K562 (cell line): ENCODE results near the gene NPR2. TPM values are rescaled to one million over a fixed set of nuclear protein-coding genes. Genes with fewer than 3 reads are reported as not detected.

Experiments used
- ATAC-seq: fragments of 200-7000 bp; cut with Tn5 transposase; 3 replicates; pipeline ENCODE4 v1.9.1; 2020; ENCODE audit warnings: moderate library complexity
- BruUV-seq: library from RNA; stranded (reverse); fragments of 400-500 nt; replicated peaks from 2 replicates; lab custom pipeline; 2021; lab: Mats Ljungman, UMichigan
- CTCF ChIA-PET: fragments of 300-600 bp; formaldehyde crosslinking; extraction: SDS; loops from one replicate; lab custom pipeline; 2021; ENCODE audit warnings: low intra/inter-chr PET ratio; lab: Yijun Ruan, JAX
- POLR2A ChIA-PET: fragments of 300-600, 350-650 bp; sonication (Branson Sonifier 250); formaldehyde crosslinking; extraction: SDS; loops from one replicate; lab custom pipeline; 2021; ENCODE audit warnings: antibody characterized with exemption, inconsistent platforms; lab: Yijun Ruan, JAX
- DNase-seq, 4 experiments: peaks; one replicate each; pipeline versions ENCODE4 v3.0.0 to v3.0.0-alpha.2; 2011 to 2018; ENCODE audit warnings: low spot score in 3 of 4, mixed read lengths in 3 of 4; ENCODE audit errors: extremely low read depth in 1 of 4
- FAIRE-seq: peaks from 2 replicates; lab custom pipeline; 2011; peaks lifted over from hg19 to GRCh38; lab: Jason Lieb, UNC
- H2AFZ ChIP-seq: 2 replicates; pipeline ENCODE4 v1.6.0; 2011; ENCODE audit warnings: low read depth, low read length, control low read depth, inconsistent platforms
- H3K27ac ChIP-seq: fragments of 200-600 bp; 3 replicates; pipeline ENCODE4 v1.8.0; 2011; ENCODE audit warnings: low read depth, mild to moderate bottlenecking, control low read depth, inconsistent platforms, low read length, moderate library complexity, mixed read lengths; ENCODE audit errors: extremely low read depth
- H3K27me3 ChIP-seq, 2 experiments: fragments of 300-600 bp in 1 of 2; 2 replicates in 1 of 2; 3 replicates in 1 of 2; pipeline versions ENCODE4 v1.6.0 to v1.8.0; 2011; ENCODE audit warnings: inconsistent platforms in 2 of 2, low read length in 2 of 2, mild to moderate bottlenecking in 1 of 2, mixed read lengths in 1 of 2, moderate library complexity in 1 of 2; ENCODE audit not compliant: control insufficient read depth in 2 of 2, insufficient read depth in 2 of 2
- H3K36me3 ChIP-seq: fragments of 300-600 bp; 3 replicates; pipeline ENCODE4 v1.8.0; 2011; ENCODE audit warnings: mild to moderate bottlenecking, low read length, inconsistent platforms; ENCODE audit not compliant: control insufficient read depth, insufficient read depth
- H3K4me1 ChIP-seq, 2 experiments: fragments of 200-600 bp in 1 of 2; replicated peaks in 1 of 2; 2 replicates in 1 of 2; 3 replicates in 1 of 2; pipeline versions ENCODE4 v1.5.1 to v1.8.0; 2011; ENCODE audit warnings: inconsistent platforms in 2 of 2, low read length in 2 of 2, mild to moderate bottlenecking in 1 of 2, mixed read lengths in 1 of 2, moderate library complexity in 1 of 2; ENCODE audit not compliant: control insufficient read depth in 2 of 2, insufficient read depth in 2 of 2
- H3K4me2 ChIP-seq: 2 replicates; pipeline ENCODE4 v1.6.1; 2011; ENCODE audit warnings: low read length, control low read depth, inconsistent platforms, mixed read lengths; ENCODE audit not compliant: insufficient read depth
- H3K4me3 ChIP-seq: fragments of 200-600 bp; sonication (generic), shearing (Covaris generic); 2 replicates; pipeline ENCODE4 v1.5.1; 2016; ENCODE audit warnings: control low read depth, inconsistent platforms
- H3K79me2 ChIP-seq: fragments of 200-600 bp; 3 replicates; pipeline ENCODE4 v1.8.0; 2011; ENCODE audit warnings: low read length, inconsistent platforms; ENCODE audit not compliant: control insufficient read depth, insufficient read depth
- H3K9ac ChIP-seq, 2 experiments: 2 replicates each; pipeline versions ENCODE4 v1.6.0 to v1.6.1; 2011; ENCODE audit warnings: low read depth in 2 of 2, low read length in 2 of 2, control low read depth in 1 of 2, inconsistent platforms in 1 of 2, mild to moderate bottlenecking in 1 of 2, mixed read lengths in 1 of 2; ENCODE audit not compliant: insufficient read depth in 1 of 2
- H3K9me1 ChIP-seq: one replicate; pipeline ENCODE4 v1.6.0; 2011; ENCODE audit warnings: inconsistent platforms, mild to moderate bottlenecking, low read length, moderate library complexity; ENCODE audit not compliant: control insufficient read depth, insufficient read depth
- H3K9me3 ChIP-seq: replicated peaks from 2 replicates; pipeline ENCODE4 v1.5.1; 2011; ENCODE audit warnings: low read depth, low read length, inconsistent platforms; ENCODE audit not compliant: control insufficient read depth, insufficient read depth
- H4K20me1 ChIP-seq: replicated peaks from 2 replicates; pipeline ENCODE4 v1.6.1; 2011; ENCODE audit warnings: low read length, inconsistent platforms, mixed read lengths; ENCODE audit not compliant: control insufficient read depth, insufficient read depth
- C11orf30 ChIP-seq: fragments of 450-650 bp; IDR thresholded peaks from 2 replicates; pipeline ENCODE4 v1.6.1; 2016; ENCODE audit warnings: low read depth, mild to moderate bottlenecking
- NFE2 ChIP-seq: IDR thresholded peaks from 2 replicates; pipeline ENCODE4 v1.6.1; 2014; ENCODE audit warnings: antibody characterized with exemption, low read depth
- PATZ1 ChIP-seq: fragments of 250-450 bp; sonication (Bioruptor Pico); IDR thresholded peaks from 2 replicates; pipeline ENCODE4 v1.5.0; 2020; ENCODE audit warnings: mild to moderate bottlenecking, borderline replicate concordance
- ZNF217 ChIP-seq: sonication (generic); formaldehyde crosslinking; IDR thresholded peaks from 2 replicates; pipeline ENCODE4 v1.8.0; 2022; ENCODE audit warnings: mild to moderate bottlenecking, missing genetic modification reagents
- ZNF316 ChIP-seq: fragments of 450-650 bp; IDR thresholded peaks from 2 replicates; pipeline ENCODE4 v1.6.1; 2016
- ZNF384 ChIP-seq: IDR thresholded peaks from 2 replicates; pipeline ENCODE4 v1.6.1; 2012; ENCODE audit warnings: low read depth, low read length, improper control_type of control experiment
- WGBS: fragments of 100-300 bp; shearing (Covaris generic); methylation state at CpG from one replicate; pipeline ENCODE4 v1.1.6; 2016; ENCODE audit warnings: low coverage, mixed read lengths; ENCODE audit not compliant: insufficient coverage; ENCODE audit errors: missing lambda C conversion rate; 5-methylcytosine and 5-hydroxymethylcytosine counted together
- in situ Hi-C: fragments of 300-500 bp; cut with MboI; formaldehyde crosslinking; loops from 4 replicates; pipeline ENCODE4 v1.15.0; 2018; ENCODE audit warnings: inconsistent platforms, mixed read lengths
- intact Hi-C: fragments of 100-400 bp; cut with micrococcal nuclease; formaldehyde crosslinking; loops from 2 replicates; pipeline ENCODE4 v1.14.2; 2022
- polyA plus RNA-seq, 8 experiments: library from polyadenylated mRNA; depleted of rRNA in 4 of 8; stranded (reverse) in 5 of 8; unstranded in 3 of 8; fragments of >200 nt; fragmentation: Nextera tagmentation in 2 of 8; fragmentation: Illumina TruSeq in 1 of 8; extraction: Ambion mirVana in 2 of 8; extraction: Trizol in 1 of 8; gene quantifications; 2 replicates each; pipeline versions ENCODE4 v1.2.1 to v1.2.3, GENCODE V29; 2011 to 2014; ENCODE audit warnings: inconsistent platforms in 1 of 8, missing spikeins in 1 of 8
- total RNA-seq, 7 experiments: library from RNA; depleted of rRNA in 6 of 7; stranded (reverse); fragments of >200 nt in 6 of 7; fragmentation: Illumina TruSeq in 2 of 7; extraction: Trizol in 2 of 7; gene quantifications; 2 replicates each; pipeline versions ENCODE4 v1.2.1 to v1.2.3, GENCODE V29; 2011 to 2021; ENCODE audit warnings: low replicate concordance in 1 of 7

Gene NPR2
- total and polyA plus RNA-seq, 9 of the 15 experiments (the other 6 are each of a cell fraction or from before 2014, with no cell fraction given), result 2.4 to 12.9 (median 6.0) TPM

- ATAC-seq (peak; percentile 51; the same call in 2 of the 3 replicates), DNase-seq (peak in 2 of 4 experiments; percentile 8 to 20), FAIRE-seq (no peak)
- Histone ChIP-seq H3K4me1 (peaks cover 6 to 21% of the 10 kb centered on the region in 2 experiments; a peak in 4 of 5 replicates), H3K36me3 (0 out of 3 replicates have a peak, but pooled peaks cover 4% of the 10 kb centered on the region), H3K9ac (no peak overlapping the region), H4K20me1 (no peaks in the 10 kb centered on the region), H3K9me3 (no peaks in the 10 kb centered on the region), H3K27ac (peak overlapping the region; percentile 73; the same call in 1 of the 3 replicates), H3K9me1 (no peaks in the 10 kb centered on the region), H3K4me2 (no peak overlapping the region; the same call in 1 of the 2 replicates), H2AFZ (no peak overlapping the region), H3K4me3 (no peak overlapping the region), H3K79me2 (peaks cover 3% of the 10 kb centered on the region; the same call in 2 of the 3 replicates), H3K27me3 (no peaks in the 10 kb centered on the region)
- intact Hi-C loops (loop anchor here (5.0 kb wide), 1 partner anchor 39 kb away; no protein-coding TSS in a partner anchor), in situ Hi-C loops (no loop called here)
- ChIA-PET CTCF (interaction anchor here (0.6 kb wide), 1 partner anchor 419 kb away, joined by 6 read pairs; no protein-coding TSS in a partner anchor), POLR2A (interaction anchor here (0.9 kb wide), 1 partner anchor 9 kb away, joined by 3 read pairs; no protein-coding TSS in a partner anchor)
- TF ChIP-seq ZNF217 (CRISPR knock-in tag) (no peak), C11orf30 (peak; percentile 40; the same call in 1 of the 2 replicates), NFE2 (peak; percentile 52; the same call in 1 of the 2 replicates), PATZ1 (CRISPR knock-in tag) (no peak), ZNF316 (peak; percentile 13; the same call in 1 of the 2 replicates), ZNF384 (peak; percentile 32; the same call in 1 of the 2 replicates)
- WGBS, result 38% methylated on average over 3 of the region's 4 CpGs
- BruUV-seq, result no TSS peak
These were observed 15.4 kb upstream of the NPR2 start for GRCh38 chr9:35776018-35776417.
